GM23338 (cell line): ENCODE measurements around the gene BCOR. TPM values are rescaled to one million over a fixed set of nuclear protein-coding genes. Genes with fewer than 3 reads are reported as not detected.

Experiments
- ATAC-seq: fragments of 200-7000 bp; cut with Tn5 transposase; 3 replicates; pipeline ENCODE4 v1.9.1; 2020
- DNase-seq: peaks from one replicate; pipeline ENCODE4 v3.0.0-alpha.2; 2015; ENCODE audit warnings: low spot score
- H2AFZ ChIP-seq: fragments of 200-600 bp; sonication (generic); 2 replicates; pipeline ENCODE4 v1.8.0; 2016; ENCODE audit warnings: antibody characterized with exemption, mild to moderate bottlenecking, moderate library complexity
- H3F3A ChIP-seq: fragments of 200-600 bp; sonication (generic); replicated peaks from 2 replicates; pipeline ENCODE4 v1.8.0; 2017; ENCODE audit warnings: antibody characterized with exemption, mixed run types, low read depth
- H3K27ac ChIP-seq: fragments of 200-600 bp; sonication (generic); 2 replicates; pipeline ENCODE4 v1.6.1; 2016; ENCODE audit warnings: low read depth
- H3K27me3 ChIP-seq: fragments of 200-600 bp; sonication (generic); 2 replicates; pipeline ENCODE4 v1.8.0; 2016; ENCODE audit warnings: mild to moderate bottlenecking, mixed run types, moderate library complexity; ENCODE audit not compliant: insufficient read depth
- H3K36me3 ChIP-seq: fragments of 200-600 bp; sonication (generic); 2 replicates; pipeline ENCODE4 v1.8.0; 2016; ENCODE audit warnings: mild to moderate bottlenecking; ENCODE audit not compliant: insufficient read depth
- H3K4me1 ChIP-seq: fragments of 200-600 bp; sonication (generic); 2 replicates; pipeline ENCODE4 v1.8.0; 2016; ENCODE audit warnings: mild to moderate bottlenecking, moderate library complexity; ENCODE audit not compliant: insufficient read depth
- H3K4me2 ChIP-seq: fragments of 200-600 bp; sonication (generic); 2 replicates; pipeline ENCODE4 v1.7.1; 2017; ENCODE audit warnings: mixed run types
- H3K4me3 ChIP-seq: fragments of 200-600 bp; sonication (generic); 2 replicates; pipeline ENCODE4 v1.6.1; 2016; ENCODE audit warnings: mixed run types
- H3K79me2 ChIP-seq: fragments of 200-600 bp; sonication (generic); replicated peaks from 2 replicates; pipeline ENCODE4 v1.8.0; 2017; ENCODE audit warnings: mild to moderate bottlenecking; ENCODE audit not compliant: insufficient read depth
- H3K9me2 ChIP-seq: fragments of 200-600 bp; sonication (generic); 2 replicates; pipeline ENCODE4 v1.8.0; 2017; ENCODE audit not compliant: insufficient read depth
- H4K20me1 ChIP-seq: fragments of 200-600 bp; sonication (generic); replicated peaks from 2 replicates; pipeline ENCODE4 v1.8.0; 2017; ENCODE audit warnings: mild to moderate bottlenecking; ENCODE audit not compliant: insufficient read depth
- H3K27ac Mint-ChIP-seq: 2 replicates; pipeline ENCODE4 v1.8.0; 2020; ENCODE audit warnings: inconsistent platforms, mild to moderate bottlenecking, moderate library complexity, mixed read lengths
- H3K27me3 Mint-ChIP-seq: 3 replicates; pipeline ENCODE4 v1.8.0; 2022; ENCODE audit warnings: low read depth, mild to moderate bottlenecking, moderate library complexity, mixed read lengths, inconsistent platforms; ENCODE audit not compliant: insufficient read depth, poor library complexity
- H3K36me3 Mint-ChIP-seq: 3 replicates; pipeline ENCODE4 v1.8.0; 2021; ENCODE audit warnings: low read depth, mild to moderate bottlenecking, inconsistent platforms, moderate library complexity, mixed read lengths
- H3K4me1 Mint-ChIP-seq: 3 replicates; pipeline ENCODE4 v1.8.0; 2020; ENCODE audit warnings: mild to moderate bottlenecking, inconsistent platforms, mixed read lengths
- H3K4me3 Mint-ChIP-seq: 3 replicates; pipeline ENCODE4 v1.8.0; 2021; ENCODE audit warnings: moderate library complexity, mild to moderate bottlenecking, inconsistent platforms, mixed read lengths
- H3K9me3 Mint-ChIP-seq: 3 replicates; pipeline ENCODE4 v1.8.0; 2020; ENCODE audit warnings: moderate library complexity, mild to moderate bottlenecking, inconsistent platforms, mixed read lengths
- CTCF ChIP-seq, 2 experiments: fragments of 200-600 bp in 1 of 2; sonication (generic) in 1 of 2; conservative IDR thresholded peaks; 2 replicates each; pipeline versions ENCODE4 v1.5.1 to v1.6.1; 2016 to 2017; ENCODE audit warnings: antibody characterized with exemption in 2 of 2, low read depth in 2 of 2, mild to moderate bottlenecking in 2 of 2, moderate library complexity in 1 of 2
- ETS1 ChIP-seq: IDR thresholded peaks from 2 replicates; pipeline ENCODE4 v1.6.1; 2016; ENCODE audit warnings: antibody characterized with exemption
- EZH2 ChIP-seq: fragments of 200-600 bp; sonication (generic); IDR thresholded peaks from one replicate; pipeline ENCODE4 v1.8.0; 2017; ENCODE audit warnings: antibody characterized with exemption, mild to moderate bottlenecking, low read depth; ENCODE audit not compliant: unreplicated experiment
- EZH2phosphoT487 ChIP-seq: fragments of 200-600 bp; sonication (generic); IDR thresholded peaks from one replicate; pipeline ENCODE4 v1.8.1; 2018; ENCODE audit warnings: antibody characterized with exemption; ENCODE audit not compliant: unreplicated experiment
- JUNB ChIP-seq: IDR thresholded peaks from one replicate; pipeline ENCODE4 v1.6.1; 2016; ENCODE audit warnings: antibody characterized with exemption; ENCODE audit not compliant: unreplicated experiment
- POLR2AphosphoS5 ChIP-seq: IDR thresholded peaks from 2 replicates; pipeline ENCODE4 v1.6.1; 2016; ENCODE audit warnings: antibody characterized with exemption, low read depth
- REST ChIP-seq: IDR thresholded peaks from one replicate; pipeline ENCODE4 v1.6.1; 2018; ENCODE audit warnings: antibody characterized with exemption; ENCODE audit not compliant: unreplicated experiment
- STAT1 ChIP-seq: IDR thresholded peaks from one replicate; pipeline ENCODE4 v1.6.1; 2016; ENCODE audit warnings: antibody characterized with exemption; ENCODE audit not compliant: unreplicated experiment
- polyA plus RNA-seq: library from polyadenylated mRNA; unstranded; fragments of >200 nt; fragmentation: Nextera tagmentation; extraction: Ambion mirVana; gene quantifications from 2 replicates; pipeline ENCODE4 v1.2.1, GENCODE V29; 2016
- total RNA-seq: library from RNA; depleted of rRNA; stranded (reverse); fragments of >200 nt; shearing (Covaris generic); gene quantifications from 2 replicates; pipeline ENCODE4 v1.2.3, GENCODE V29; 2014

BCOR gene
- total and polyA plus RNA-seq, 2 experiments from 2014 or later: 25.5 to 60.8 TPM

- H4K20me1 ChIP-seq: peaks cover 4% of the 10 kb centered on the region
- H3K36me3 Mint-ChIP-seq: peaks cover 36% of the 10 kb centered on the region
These were observed 18.2 kb downstream of the BCOR start for GRCh38 chrX:40079572-40079971.

GRCh38 chrX:40078489-40079227, 19.1 kb downstream of the BCOR start:
- Histone ChIP-seq H2AFZ (no peak overlapping the region), H3K9me2 (no peaks in the 10 kb centered on the region), H3K27me3 (no peaks in the 10 kb centered on the region), H3F3A (no peaks in the 10 kb centered on the region), H3K79me2 (peaks cover 78% of the 10 kb centered on the region), H4K20me1 (peaks cover 4% of the 10 kb centered on the region), H3K27ac (no peak overlapping the region), H3K4me2 (0 out of 2 replicates have a peak overlapping the region, but pooled peaks have one; percentile 32), H3K4me3 (no peak overlapping the region), H3K4me1 (peaks cover 27% of the 10 kb centered on the region; the same call in 1 of the 2 replicates), H3K36me3 (no peaks in the 10 kb centered on the region)
- DNase-seq (no peak), ATAC-seq (no peak)
- Mint-ChIP-seq H3K4me3 (no peak overlapping the region), H3K27me3 (peaks cover 15% of the 10 kb centered on the region), H3K4me1 (peaks cover 52% of the 10 kb centered on the region), H3K27ac (no peak overlapping the region), H3K36me3 (peaks cover 46% of the 10 kb centered on the region), H3K9me3 (no peaks in the 10 kb centered on the region; the same call in 2 of the 3 replicates)
- TF ChIP-seq STAT1: no peak
- no peak for TF ChIP-seq ETS1
- no peak for TF ChIP-seq EZH2phosphoT487
- TF ChIP-seq CTCF (conservative IDR thresholded peaks at IDR 0.05; ENCODE audit: low read depth in 2 of 2): no peak
- no peak for TF ChIP-seq REST
- no peak for TF ChIP-seq POLR2AphosphoS5

More at GRCh38 chrX:40079572-40079971, 18.2 kb downstream of the BCOR start:
- Mint-ChIP-seq H3K9me3 (no peaks in the 10 kb centered on the region; the same call in 2 of the 3 replicates), H3K4me3 (no peak overlapping the region; the same call in 2 of the 3 replicates), H3K27me3 (peaks cover 20% of the 10 kb centered on the region), H3K27ac (no peak overlapping the region), H3K4me1 (peaks cover 58% of the 10 kb centered on the region)
- Histone ChIP-seq H3K9me2 (no peaks in the 10 kb centered on the region), H3K79me2 (peaks cover 84% of the 10 kb centered on the region), H2AFZ (no peak overlapping the region), H3K27me3 (peaks cover 9% of the 10 kb centered on the region), H3K4me1 (peaks cover 27% of the 10 kb centered on the region; the same call in 1 of the 2 replicates), H3K4me3 (no peak overlapping the region), H3K4me2 (0 out of 2 replicates have a peak overlapping the region, but pooled peaks have one; percentile 32), H3F3A (no peaks in the 10 kb centered on the region), H3K36me3 (no peaks in the 10 kb centered on the region), H3K27ac (no peak overlapping the region)
- no peak for ATAC-seq
- DNase-seq: no peak
- no peak for TF ChIP-seq EZH2
- no peak for TF ChIP-seq JUNB
- peak; percentile 31 to 43 for TF ChIP-seq CTCF (conservative IDR thresholded peaks at IDR 0.05; ENCODE audit: low read depth in 2 of 2)
